HG03469 (cell line): ENCODE results near the gene BRINP1.
"Not testable (repeated sequence)": the region's sequence is repeated elsewhere in the genome, so short reads cannot be mapped to it uniquely, and the experiment has no call there.

ENCODE experiments used
- ATAC-seq: cut with Tn5 transposase; IDR thresholded peaks from one replicate; pipeline ENCODE4 v1.9.1; 2021; ENCODE audit warnings: mild to moderate bottlenecking, moderate library complexity, moderate number of reproducible peaks; ENCODE audit not compliant: unreplicated experiment

Gene BRINP1

GRCh38 chr9:119215651-119216050 is 153.6 kb downstream of the BRINP1 start:
- ATAC-seq: no peak

DNA sequence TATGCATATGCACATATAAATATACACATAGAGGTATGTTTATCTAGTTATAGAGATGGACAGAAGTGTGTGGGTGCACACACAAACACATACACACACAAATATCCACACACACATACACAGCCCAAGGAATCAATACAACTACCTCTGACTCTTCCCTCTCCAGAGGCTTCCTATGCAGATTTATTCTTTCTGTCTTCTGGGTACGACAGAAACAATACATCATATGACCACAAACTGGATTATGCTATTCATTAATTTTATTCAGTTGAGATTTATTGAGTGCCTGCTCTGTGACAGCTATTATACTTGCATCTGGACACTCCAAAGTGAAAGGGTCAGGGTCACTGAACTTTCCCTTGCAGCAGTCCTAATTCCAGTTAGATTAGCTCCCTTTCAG is 155.8 kb downstream of the BRINP1 start:
- ATAC-seq: no peak

DNA sequence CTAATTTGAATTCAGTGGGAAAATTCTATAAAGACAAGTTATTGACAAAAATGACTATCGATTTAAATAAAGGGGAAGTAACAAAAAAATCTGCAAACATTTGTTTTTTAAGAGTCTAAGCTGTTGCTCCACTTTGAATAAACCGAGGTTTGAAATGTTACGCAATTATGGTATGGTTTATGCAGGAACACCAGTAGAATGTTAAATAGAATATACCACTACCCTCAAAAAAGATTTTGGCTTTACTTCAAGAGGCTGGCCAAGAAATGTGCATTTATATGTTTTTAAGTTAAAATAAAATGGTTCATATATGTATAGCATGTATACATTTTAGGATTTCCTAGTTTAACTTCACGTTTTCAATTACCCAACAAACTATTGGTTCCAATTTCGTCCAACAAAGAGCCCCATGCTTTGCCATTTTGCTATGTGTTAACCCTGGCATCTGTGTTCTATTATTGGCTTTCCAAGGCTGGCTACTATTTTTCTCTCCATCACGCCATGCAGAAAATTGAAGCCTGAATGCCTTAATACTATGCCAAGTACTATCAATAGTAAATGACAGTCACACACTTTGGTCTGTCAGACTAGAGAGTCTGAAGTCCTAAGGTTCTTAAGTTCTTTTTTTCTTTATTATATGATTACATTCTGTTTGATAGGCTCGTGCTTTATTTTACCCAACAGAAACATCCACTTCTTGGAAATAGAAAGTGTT is 171.2 kb downstream of the BRINP1 start:
- ATAC-seq: no peak

- ATAC-seq: no peak
These were observed 173.7 kb downstream of the BRINP1 start for GRCh38 chr9:119195521-119195920.

DNA sequence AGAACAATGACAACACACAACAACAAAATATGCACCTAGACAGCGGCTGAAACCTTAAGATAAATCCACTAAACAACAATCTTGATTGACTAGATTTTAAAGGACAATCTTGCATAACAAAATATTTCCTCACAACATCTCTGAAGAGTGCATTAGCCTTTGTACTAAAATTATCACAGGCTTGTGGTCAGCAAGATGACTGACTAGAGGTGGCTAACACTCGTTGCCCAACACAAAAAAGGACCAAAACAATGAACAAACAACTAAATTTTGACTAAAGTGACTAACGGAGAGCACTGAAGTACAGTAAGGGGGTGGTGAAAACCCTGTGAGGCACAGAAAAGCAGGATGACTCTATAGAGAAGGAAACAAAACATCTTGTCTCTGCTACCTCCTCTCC is 183.9 kb downstream of the BRINP1 start:
- no peak for ATAC-seq

- no peak for ATAC-seq
These were observed 184.8 kb downstream of the BRINP1 start for GRCh38 chr9:119184265-119184936.

GRCh38 chr9:119181561-119181960 is 187.7 kb downstream of the BRINP1 start:
- ATAC-seq: no peak

- ATAC-seq: no peak
These were observed 188.3 kb downstream of the BRINP1 start for GRCh38 chr9:119180897-119181296.

GRCh38 chr9:119179701-119180100 is 189.5 kb downstream of the BRINP1 start:
- ATAC-seq: no peak

- ATAC-seq: no peak
These were observed 192.0 kb downstream of the BRINP1 start for GRCh38 chr9:119177196-119177595.

DNA sequence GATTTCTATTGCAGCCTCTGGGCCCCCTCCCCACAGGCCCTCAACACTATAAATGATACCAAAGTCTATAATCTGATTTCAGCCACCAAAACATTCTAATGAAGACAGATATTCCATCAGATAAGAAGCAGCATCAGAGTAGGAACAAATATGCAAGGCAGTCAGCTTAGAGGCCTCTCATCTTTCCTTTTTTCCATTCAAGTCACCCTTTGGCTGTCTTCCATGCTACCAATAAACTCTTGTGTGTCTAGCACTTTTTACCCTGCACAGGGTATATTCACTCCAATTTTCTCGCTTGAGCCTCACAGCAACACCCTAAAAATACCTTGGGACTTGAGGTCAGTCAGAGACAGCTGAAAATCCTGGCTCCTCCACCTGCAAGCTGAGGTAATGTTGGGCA is 193.7 kb downstream of the BRINP1 start:
- no peak for ATAC-seq

DNA sequence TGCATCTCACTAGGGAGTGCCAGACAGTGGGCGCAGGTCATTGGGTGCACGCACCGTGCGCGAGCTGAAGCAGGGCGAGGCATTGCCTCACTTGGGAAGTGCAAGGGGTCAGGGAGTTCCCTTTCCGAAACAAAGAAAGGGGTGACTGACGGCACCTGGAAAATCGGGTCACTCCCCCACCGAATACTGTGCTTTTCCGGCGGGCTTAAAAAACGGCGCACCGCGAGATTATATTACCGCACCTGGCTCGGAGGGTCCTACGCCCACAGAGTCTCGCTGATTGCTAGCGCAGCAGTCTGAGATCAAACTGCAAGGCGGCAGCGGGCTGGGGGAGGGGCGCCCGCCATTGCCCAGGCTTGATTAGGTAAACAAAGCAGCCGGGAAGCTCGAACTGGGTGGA is 200.0 kb downstream of the BRINP1 start:
- not testable (repeated sequence) for ATAC-seq

DNA sequence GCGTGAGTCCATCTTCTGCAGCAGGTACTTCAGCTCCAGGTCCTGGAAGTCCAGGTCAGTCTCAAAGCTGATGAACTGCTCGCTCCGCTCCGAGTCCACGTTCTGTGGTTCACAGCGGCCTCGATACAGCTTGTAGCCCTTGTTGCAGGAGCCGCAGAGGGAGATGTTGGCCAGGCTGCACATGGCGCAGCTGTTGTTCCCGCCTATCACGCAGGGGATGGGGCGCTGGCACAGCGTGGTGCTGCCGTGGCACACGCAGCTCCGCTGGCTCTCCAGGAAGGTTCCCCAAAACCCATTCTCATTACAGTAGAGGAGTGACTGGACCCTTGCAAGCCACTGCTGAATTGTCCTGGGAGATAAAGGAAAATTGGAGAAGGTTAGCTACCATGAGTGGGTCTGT is 201.4 kb downstream of the BRINP1 start:
- no peak for ATAC-seq

DNA sequence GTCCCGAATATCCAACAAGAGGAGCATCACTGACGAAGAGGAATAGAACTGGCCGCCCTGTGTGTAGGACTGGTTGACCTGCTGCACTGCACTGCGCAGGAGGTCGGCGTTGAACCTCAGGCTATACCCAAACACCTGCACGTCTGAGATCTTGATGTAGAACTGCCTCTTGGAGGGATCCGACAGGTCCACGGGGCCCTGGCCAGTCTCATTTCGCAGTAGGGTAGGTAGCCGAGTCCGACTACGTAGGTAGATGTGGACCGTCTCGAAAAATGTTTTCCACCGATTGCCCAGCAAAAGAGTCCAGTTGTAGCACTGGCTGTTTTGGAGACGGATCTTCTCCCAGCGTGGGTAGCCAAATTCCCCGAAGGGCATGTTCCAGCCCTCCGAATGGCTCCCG is 202.0 kb downstream of the BRINP1 start:
- ATAC-seq: no peak

- ATAC-seq: no peak
These were observed 203.1 kb downstream of the BRINP1 start for GRCh38 chr9:119166096-119166495.

DNA sequence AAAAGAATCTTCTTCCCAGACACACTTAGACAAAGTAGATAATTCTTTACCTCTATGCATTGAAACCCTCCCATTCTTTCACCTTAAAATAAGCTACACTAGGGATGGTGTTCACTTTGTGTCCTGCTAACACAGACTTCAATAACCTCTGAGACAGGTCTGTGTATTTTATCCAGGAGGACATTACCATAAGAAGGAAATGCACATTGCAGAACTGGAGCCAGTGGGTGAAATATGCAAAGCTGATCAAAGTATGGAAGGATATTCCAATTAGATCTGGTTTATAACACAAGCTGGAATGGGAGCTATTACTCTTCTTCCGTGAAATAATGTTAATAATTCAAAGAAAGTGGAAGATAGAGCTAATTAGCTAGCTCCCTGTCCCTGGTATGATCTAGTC is 204.1 kb downstream of the BRINP1 start:
- no peak for ATAC-seq

GRCh38 chr9:119164716-119165115 is 204.5 kb downstream of the BRINP1 start:
- no peak for ATAC-seq

GRCh38 chr9:119160551-119160950 is 208.7 kb downstream of the BRINP1 start:
- ATAC-seq: no peak

DNA sequence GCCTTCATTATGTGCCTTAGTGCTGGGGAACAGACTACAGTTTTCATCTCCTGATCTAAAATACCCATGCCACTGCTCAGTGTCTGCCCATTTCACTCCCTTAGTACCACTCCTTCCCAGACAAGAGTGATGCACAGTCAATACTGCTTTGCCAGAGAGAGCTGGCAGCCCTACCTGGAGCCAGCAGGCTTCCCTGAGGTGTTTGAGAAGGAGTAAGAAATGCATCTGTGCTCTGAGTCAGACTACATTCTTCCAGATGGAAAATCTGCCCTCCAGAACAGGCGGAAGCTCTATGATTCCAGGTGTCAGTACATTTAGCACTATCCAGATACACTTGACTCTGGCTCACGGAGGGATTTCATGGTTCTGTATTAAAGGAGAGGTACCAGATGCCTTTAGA is 209.8 kb downstream of the BRINP1 start:
- no peak for ATAC-seq

DNA sequence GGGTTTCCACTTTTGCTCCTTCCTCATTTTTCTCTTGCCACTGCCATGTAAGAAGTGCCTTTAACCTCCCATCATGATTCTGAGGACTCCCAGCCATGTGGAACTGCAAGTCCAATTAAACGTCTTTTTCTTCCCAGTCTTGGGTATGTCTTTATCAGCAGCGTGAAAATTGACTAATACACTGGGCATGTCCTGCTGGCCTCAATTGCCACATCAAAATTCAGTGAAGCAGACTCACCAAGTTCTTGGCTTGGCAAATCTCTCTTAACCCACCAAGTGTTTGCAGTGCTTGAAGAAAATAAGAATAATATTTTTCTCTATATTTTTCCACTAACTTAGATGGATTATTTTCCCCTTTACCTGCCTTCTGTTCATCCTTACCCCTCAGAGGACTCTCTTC is 212.0 kb downstream of the BRINP1 start:
- ATAC-seq: no peak

DNA sequence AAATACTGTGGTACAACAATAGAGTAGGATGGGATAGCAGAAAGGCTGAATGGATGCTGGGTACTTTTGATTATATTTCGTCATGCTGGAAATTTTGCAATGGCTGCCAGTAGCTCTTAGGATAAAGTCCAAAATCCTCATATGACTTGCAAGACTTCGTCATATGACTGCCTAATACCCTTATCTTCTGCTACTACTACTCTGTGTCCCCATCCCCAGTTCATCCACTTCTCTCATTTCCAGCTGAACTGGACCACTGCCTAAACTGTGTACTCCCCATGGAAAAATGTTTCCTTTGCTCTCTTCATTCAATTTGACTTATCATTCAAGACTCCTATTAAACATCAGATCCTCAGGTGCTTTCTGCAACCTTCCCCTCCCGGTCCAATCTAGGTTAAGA is 212.9 kb downstream of the BRINP1 start:
- no peak for ATAC-seq

GRCh38 chr9:119154527-119154926 is 214.7 kb downstream of the BRINP1 start:
- ATAC-seq: no peak

DNA sequence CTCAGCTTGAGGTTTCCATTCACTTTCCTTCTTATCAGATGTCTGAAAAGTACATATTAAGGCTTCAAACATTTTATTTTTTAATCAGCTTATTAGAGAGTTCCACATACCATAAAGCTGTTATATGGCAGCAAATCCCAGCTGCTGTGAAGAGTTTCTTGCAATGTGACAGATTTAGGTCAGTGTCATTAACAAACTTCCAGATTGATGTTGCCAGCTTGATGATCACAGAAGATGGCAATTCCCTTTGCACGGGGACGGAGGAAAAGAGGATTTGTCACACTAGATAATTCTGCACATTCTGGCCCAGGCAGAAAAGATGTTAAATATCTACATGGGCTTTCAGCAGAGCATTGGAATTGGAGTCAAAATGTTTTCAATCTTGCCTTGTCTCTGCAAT is 215.8 kb downstream of the BRINP1 start:
- ATAC-seq: no peak
